Skeletal muscle satellite cell (primary cell): ENCODE results near the gene SPAG16.

Experiments used
- H3K27me3 ChIP-seq: 2 replicates; pipeline ENCODE4 v1.7.0; 2013; ENCODE audit warnings: low read length; ENCODE audit not compliant: control insufficient read depth, insufficient read depth
- H3K36me3 ChIP-seq: 2 replicates; pipeline ENCODE4 v1.7.0; 2013; ENCODE audit warnings: mild to moderate bottlenecking, control low read depth, low read length; ENCODE audit not compliant: insufficient read depth
- H3K4me1 ChIP-seq: 2 replicates; pipeline ENCODE4 v1.7.0; 2013; ENCODE audit warnings: low read length; ENCODE audit not compliant: control insufficient read depth, insufficient read depth
- H3K4me2 ChIP-seq: 2 replicates; pipeline ENCODE4 v1.7.0; 2013; ENCODE audit warnings: mild to moderate bottlenecking, low read length
- H3K4me3 ChIP-seq: 2 replicates; pipeline ENCODE4 v1.7.0; 2013; ENCODE audit warnings: low read length
- H3K9ac ChIP-seq: 2 replicates; pipeline ENCODE4 v1.7.0; 2013; ENCODE audit warnings: mild to moderate bottlenecking, low read depth, low read length, moderate library complexity
- H3K9me3 ChIP-seq: replicated peaks from 2 replicates; pipeline ENCODE4 v1.7.0; 2013; ENCODE audit warnings: mild to moderate bottlenecking, control low read depth, low read length

Gene SPAG16

GRCh38 chr2:213766465-213766901 lies 482.2 kb downstream of the SPAG16 start:
- H3K4me2 ChIP-seq, result no peak overlapping the region

GRCh38 chr2:213787869-213788268 lies 503.6 kb downstream of the SPAG16 start:
- Histone ChIP-seq H3K9me3 (no peaks in the 10 kb centered on the region), H3K4me2 (no peak overlapping the region), H3K27me3 (no peaks in the 10 kb centered on the region)

More at GRCh38 chr2:213766465-213766901, 482.2 kb downstream of the SPAG16 start:
- Histone ChIP-seq H3K4me3 (no peak overlapping the region), H3K36me3 (no peaks in the 10 kb centered on the region), H3K4me1 (no peaks in the 10 kb centered on the region), H3K27me3 (no peaks in the 10 kb centered on the region), H3K9ac (no peak overlapping the region), H3K9me3 (no peaks in the 10 kb centered on the region)

GRCh38 chr2:213789940-213790339 lies 505.7 kb downstream of the SPAG16 start:
- Histone ChIP-seq H3K4me3 (no peak overlapping the region), H3K4me1 (no peaks in the 10 kb centered on the region), H3K27me3 (no peaks in the 10 kb centered on the region), H3K36me3 (no peaks in the 10 kb centered on the region), H3K9me3 (no peaks in the 10 kb centered on the region), H3K4me2 (no peak overlapping the region), H3K9ac (no peak overlapping the region)

More at GRCh38 chr2:213787869-213788268, 503.6 kb downstream of the SPAG16 start:
- H3K36me3 ChIP-seq, result no peaks in the 10 kb centered on the region
- no peak overlapping the region for H3K9ac ChIP-seq
- H3K4me1 ChIP-seq, result no peaks in the 10 kb centered on the region
- H3K4me3 ChIP-seq, result no peak overlapping the region

- Histone ChIP-seq H3K27me3 (no peaks in the 10 kb centered on the region), H3K36me3 (no peaks in the 10 kb centered on the region), H3K4me2 (no peak overlapping the region), H3K4me1 (no peaks in the 10 kb centered on the region), H3K9me3 (no peaks in the 10 kb centered on the region), H3K4me3 (no peak overlapping the region), H3K9ac (no peak overlapping the region)
These were observed 507.8 kb downstream of the SPAG16 start for GRCh38 chr2:213792045-213792444.

- Histone ChIP-seq H3K27me3 (no peaks in the 10 kb centered on the region), H3K36me3 (no peaks in the 10 kb centered on the region), H3K4me1 (no peaks in the 10 kb centered on the region)
These were observed 522.0 kb downstream of the SPAG16 start for GRCh38 chr2:213806125-213806726.

GRCh38 chr2:213816583-213816982 lies 532.3 kb downstream of the SPAG16 start:
- no peaks in the 10 kb centered on the region for H3K36me3 ChIP-seq
- no peak overlapping the region for H3K9ac ChIP-seq
- no peaks in the 10 kb centered on the region for H3K4me1 ChIP-seq
- no peak overlapping the region for H3K4me2 ChIP-seq
- H3K4me3 ChIP-seq, result no peak overlapping the region
- H3K27me3 ChIP-seq, result no peaks in the 10 kb centered on the region
- H3K9me3 ChIP-seq, result no peaks in the 10 kb centered on the region

More at GRCh38 chr2:213806125-213806726, 522.0 kb downstream of the SPAG16 start:
- no peak overlapping the region for H3K4me3 ChIP-seq
- no peak overlapping the region for H3K9ac ChIP-seq
- H3K9me3 ChIP-seq, result no peaks in the 10 kb centered on the region
- H3K4me2 ChIP-seq, result no peak overlapping the region

GRCh38 chr2:213818436-213818835 lies 534.2 kb downstream of the SPAG16 start:
- no peak overlapping the region for H3K4me2 ChIP-seq
- H3K27me3 ChIP-seq, result no peaks in the 10 kb centered on the region
- H3K4me1 ChIP-seq, result no peaks in the 10 kb centered on the region
- H3K4me3 ChIP-seq, result no peak overlapping the region
- H3K36me3 ChIP-seq, result no peaks in the 10 kb centered on the region
- H3K9ac ChIP-seq, result no peak overlapping the region
- H3K9me3 ChIP-seq, result no peaks in the 10 kb centered on the region

GRCh38 chr2:213834331-213834730 lies 550.1 kb downstream of the SPAG16 start:
- Histone ChIP-seq H3K4me1 (peaks cover 17% of the 10 kb centered on the region), H3K4me2 (peak overlapping the region; percentile 65), H3K4me3 (peak overlapping the region; percentile 4), H3K9me3 (no peaks in the 10 kb centered on the region), H3K9ac (no peak overlapping the region), H3K27me3 (no peaks in the 10 kb centered on the region), H3K36me3 (no peaks in the 10 kb centered on the region)

GRCh38 chr2:213834746-213835145 lies 550.5 kb downstream of the SPAG16 start:
- H3K9me3 ChIP-seq, result no peaks in the 10 kb centered on the region
- peak overlapping the region; percentile 65 for H3K4me2 ChIP-seq
- peaks cover 21% of the 10 kb centered on the region for H3K4me1 ChIP-seq
- no peaks in the 10 kb centered on the region for H3K27me3 ChIP-seq
- no peak overlapping the region for H3K9ac ChIP-seq
- no peaks in the 10 kb centered on the region for H3K36me3 ChIP-seq
- peak overlapping the region; percentile 4 for H3K4me3 ChIP-seq

GRCh38 chr2:213846856-213847255 lies 562.6 kb downstream of the SPAG16 start:
- no peak overlapping the region for H3K9ac ChIP-seq
- H3K4me3 ChIP-seq, result no peak overlapping the region
- no peaks in the 10 kb centered on the region for H3K9me3 ChIP-seq
- peaks cover 14% of the 10 kb centered on the region for H3K4me1 ChIP-seq
- no peaks in the 10 kb centered on the region for H3K36me3 ChIP-seq
- no peaks in the 10 kb centered on the region for H3K27me3 ChIP-seq
- H3K4me2 ChIP-seq, result no peak overlapping the region

- Histone ChIP-seq H3K27me3 (no peaks in the 10 kb centered on the region), H3K9ac (no peak overlapping the region), H3K4me3 (no peak overlapping the region), H3K4me2 (no peak overlapping the region), H3K4me1 (peaks cover 14% of the 10 kb centered on the region), H3K36me3 (no peaks in the 10 kb centered on the region), H3K9me3 (no peaks in the 10 kb centered on the region)
These were observed 563.1 kb downstream of the SPAG16 start for GRCh38 chr2:213847316-213847715.

GRCh38 chr2:213848631-213849030 lies 564.4 kb downstream of the SPAG16 start:
- Histone ChIP-seq H3K9ac (no peak overlapping the region), H3K27me3 (no peaks in the 10 kb centered on the region), H3K4me3 (no peak overlapping the region), H3K9me3 (no peaks in the 10 kb centered on the region), H3K36me3 (no peaks in the 10 kb centered on the region), H3K4me1 (peaks cover 14% of the 10 kb centered on the region), H3K4me2 (no peak overlapping the region)
